T47D (cell line): ENCODE data around the gene TBCA.
"Not testable (repeated sequence)": the region's sequence is repeated elsewhere in the genome, so short reads cannot be mapped to it uniquely, and the experiment has no call there.

Experiments
- DNase-seq, 2 experiments: peaks; one replicate each; pipeline versions ENCODE4 v3.0.0 to v3.0.0-alpha.2; 2011 to 2012; ENCODE audit warnings: low read depth in 1 of 2, low spot score in 1 of 2
- JUND ChIP-seq: IDR thresholded peaks from 2 replicates; pipeline ENCODE4 v1.6.1; 2012; ENCODE audit warnings: low read depth
- in situ Hi-C: cut with HindIII; loops from 2 replicates; pipeline ENCODE4 v1.10.0; 2016; ENCODE audit warnings: low sequenced_read_pairs, low pct_unique_long_range_greater_than_20kb

The TBCA gene

DNA sequence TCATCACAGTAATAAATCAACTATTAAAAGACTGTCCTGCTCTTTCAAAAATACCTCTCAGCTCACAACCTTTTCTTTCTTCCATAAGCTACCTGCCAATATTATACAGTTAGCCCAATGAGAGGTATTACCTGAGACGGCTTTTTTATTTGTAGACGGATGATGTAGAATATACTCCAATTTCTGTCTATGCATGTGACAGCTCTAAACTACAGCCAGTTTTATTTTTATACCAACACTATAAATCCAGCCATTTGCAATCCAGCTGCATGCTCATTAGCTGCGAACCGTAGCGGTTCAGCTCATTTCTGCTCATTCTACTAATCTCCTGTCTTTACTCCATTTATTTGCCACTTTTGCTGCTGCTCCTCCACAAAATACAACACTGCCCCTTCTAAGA, 51.2 kb downstream of the TBCA start:
- DNase-seq: no peak
- no peak for TF ChIP-seq JUND
- in situ Hi-C loops: no loop called here

DNA sequence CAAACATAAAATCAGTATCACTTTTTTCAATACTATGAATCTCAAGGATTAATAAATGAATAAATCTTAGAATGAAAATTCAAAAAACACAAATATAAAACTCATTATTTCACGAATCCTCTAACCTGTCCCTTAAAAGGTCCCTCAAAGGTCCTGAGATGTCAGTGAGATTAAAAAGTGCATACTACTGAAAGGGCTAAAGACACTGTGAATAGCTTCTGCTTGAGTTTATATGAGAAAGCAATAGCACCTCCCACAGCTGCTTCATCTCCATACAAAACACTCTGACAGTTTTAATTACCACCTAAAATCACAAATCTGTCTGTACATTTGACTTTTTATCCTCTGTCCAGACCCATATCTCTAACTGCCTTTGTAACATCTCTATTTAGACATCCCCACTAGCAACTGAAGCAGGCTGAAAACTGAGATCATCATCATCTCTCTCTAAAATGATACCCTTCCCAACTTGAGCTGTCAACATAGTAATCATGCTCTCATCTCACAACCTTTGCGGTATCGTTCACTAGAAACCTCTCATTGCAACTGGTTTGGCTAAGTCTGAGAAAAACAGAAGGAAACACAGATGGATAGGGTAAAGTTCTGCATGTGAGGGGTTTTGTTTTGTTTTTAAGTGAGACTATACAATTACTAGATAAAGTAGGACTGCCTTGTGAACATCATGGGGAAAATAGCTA, 56.3 kb downstream of the TBCA start:
- in situ Hi-C loops: no loop called here
- DNase-seq: no peak
- no peak for TF ChIP-seq JUND

DNA sequence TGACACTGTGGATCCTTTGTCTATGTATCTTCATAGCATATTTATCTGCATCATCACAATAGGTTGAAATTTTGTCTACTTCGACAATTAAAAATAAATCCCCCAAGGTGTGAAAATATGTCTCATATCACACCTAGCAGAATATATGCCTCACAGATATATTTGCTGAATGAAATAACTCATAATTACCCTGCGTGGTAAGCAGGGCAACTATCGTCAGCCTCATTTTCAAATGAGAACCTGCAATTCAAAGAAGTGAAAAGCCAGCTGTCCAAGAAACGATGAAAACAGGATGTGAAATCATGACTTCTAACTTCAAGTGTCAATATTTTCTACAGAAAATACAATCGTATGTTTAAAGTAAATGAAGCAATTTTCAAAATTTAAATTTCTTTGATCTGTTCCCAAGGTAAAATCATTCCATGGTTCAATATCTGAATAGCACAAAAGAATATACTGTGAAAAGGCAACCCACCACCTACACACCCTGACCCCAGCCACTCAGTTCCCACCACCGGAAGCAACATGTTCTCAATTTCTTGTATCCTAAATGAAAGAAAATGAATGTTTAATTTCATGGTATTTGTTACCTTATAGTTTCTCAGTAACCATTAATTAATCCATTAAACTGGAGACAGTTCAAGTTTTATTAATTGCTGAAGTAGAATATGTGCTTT, 57.1 kb downstream of the TBCA start:
- DNase-seq: no peak
- no peak for TF ChIP-seq JUND
- in situ Hi-C loops: no loop called here

DNA sequence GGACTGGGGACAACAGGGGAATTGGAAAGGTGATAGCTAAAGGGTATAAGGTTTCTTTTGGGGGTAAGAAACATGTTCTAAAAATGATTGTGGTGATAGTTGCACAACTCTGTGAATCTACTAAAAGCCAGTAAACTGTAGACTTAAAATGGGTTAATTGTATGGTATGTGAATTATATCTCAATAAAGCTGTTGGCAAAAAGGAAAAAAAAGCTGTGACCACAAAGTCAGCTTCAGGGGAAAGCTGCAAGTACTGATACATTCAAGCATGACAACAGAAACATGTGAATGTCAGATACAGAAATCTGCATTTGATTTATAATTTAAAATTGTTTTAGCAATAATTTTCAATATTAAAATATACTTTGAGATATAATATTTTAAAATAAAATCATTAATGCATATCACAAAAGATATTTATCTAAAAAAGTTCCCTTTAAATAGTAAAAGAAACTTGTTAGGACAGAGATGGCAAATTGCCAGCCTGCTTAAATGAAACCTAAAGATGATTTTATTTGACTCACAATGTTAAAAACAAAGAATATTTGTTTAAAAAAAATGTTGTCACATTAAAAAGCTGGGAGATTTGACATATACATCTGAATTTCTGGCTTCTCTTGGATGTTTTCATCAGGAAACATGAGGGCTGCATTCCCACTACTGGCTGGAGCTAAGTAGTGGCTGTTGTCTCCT, 66.0 kb downstream of the TBCA start:
- TF ChIP-seq JUND: no peak
- in situ Hi-C loops: no loop called here
- DNase-seq: no peak

DNA sequence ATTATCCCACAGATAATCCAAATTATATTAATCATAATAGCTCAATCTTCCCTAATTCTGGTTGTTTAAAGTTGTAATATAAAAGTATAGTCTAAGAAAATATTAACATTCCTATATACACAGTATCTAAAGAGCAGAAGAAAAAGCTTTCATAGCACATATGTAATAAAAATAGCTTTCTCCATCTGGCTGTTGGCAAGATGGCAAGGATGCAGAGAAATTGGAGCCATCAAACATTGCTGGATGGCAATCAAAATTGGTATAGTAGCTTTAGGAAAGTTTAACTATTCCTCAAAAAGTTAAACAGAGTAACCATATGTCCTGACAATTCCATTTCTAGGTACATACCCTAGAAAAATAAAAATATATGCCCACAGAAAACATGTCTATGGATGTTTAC, 66.8 kb downstream of the TBCA start:
- DNase-seq: no peak
- in situ Hi-C loops: no loop called here
- TF ChIP-seq JUND: no peak

DNA sequence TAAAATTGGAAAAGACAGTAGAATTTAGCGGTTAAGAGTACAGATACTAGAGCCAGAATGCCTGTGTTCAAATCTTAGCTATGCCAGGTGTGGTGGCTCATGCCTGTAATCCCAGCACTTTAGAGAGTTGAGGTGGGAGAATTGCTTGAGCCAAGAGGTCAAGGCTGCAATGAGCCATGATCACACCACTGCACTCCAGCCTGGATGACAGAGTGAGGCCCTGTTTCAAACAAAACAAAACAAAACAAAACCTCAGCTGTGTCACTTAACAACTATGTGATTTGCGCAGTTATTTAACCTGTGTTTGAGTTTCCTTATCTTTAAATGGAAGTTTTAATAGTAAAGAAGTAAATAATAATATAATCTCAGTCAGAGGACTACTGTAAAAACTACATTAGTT, 68.3 kb downstream of the TBCA start:
- TF ChIP-seq JUND: no peak
- DNase-seq: no peak
- in situ Hi-C loops: no loop called here

DNA sequence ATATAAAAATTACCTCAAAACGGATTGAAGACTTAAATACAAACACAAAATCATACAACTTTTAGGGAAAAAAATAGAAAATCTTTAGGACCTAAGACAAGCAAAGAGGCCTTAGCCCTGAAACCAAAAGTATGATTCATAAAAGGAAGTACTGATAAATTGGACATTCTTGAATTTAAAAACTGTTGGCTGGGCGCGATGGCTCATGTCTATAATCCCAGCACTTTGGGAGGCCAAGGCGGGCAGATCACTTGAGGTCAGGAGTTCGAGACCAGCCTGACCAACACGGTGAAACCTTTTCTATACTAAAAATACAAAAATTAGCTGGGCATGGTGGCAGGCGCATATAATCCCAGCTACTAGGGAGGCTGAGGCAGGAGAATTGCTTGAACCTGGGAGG, 76.6 kb downstream of the TBCA start:
- in situ Hi-C loops, DNase-seq: not testable (repeated sequence)

DNA sequence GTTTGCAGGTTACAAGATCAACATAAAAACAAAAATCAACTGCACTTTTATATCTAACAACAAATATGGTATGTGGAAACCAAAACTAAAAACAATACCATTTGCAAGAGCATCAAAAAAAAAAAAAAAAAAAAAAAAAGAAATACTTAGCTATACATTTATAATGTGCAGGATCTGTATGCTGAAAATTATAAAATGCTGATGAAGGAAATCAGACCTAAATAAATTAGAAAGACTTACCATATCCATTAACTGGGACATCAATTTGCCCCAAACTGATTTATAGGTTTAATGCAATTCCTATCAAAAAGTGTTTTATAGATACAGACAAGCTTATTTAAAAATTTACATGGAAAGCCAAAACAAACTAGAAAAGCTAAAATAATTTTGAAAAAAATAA, 77.2 kb downstream of the TBCA start:
- DNase-seq: no peak
- no peak for TF ChIP-seq JUND
- in situ Hi-C loops: no loop called here

DNA sequence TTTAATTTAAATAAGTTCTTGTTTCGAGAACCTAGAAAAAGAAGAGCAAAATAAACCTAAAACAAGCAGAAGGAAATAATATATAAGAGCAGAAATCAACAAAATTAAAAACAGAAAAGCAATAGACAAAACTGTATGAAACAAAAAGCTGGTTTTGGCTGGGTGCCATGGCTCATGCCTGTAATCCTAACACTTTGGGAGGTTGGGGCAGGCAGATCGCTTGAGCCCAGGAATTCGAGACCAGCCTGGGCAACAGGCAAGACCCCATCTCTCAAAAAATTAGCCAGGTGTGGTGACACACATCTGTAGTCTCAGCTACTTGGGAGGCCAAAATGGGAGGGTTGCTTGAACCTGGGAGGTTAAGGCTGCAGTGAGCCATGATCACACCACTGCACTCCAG, 78.4 kb downstream of the TBCA start:
- TF ChIP-seq JUND: no peak
- in situ Hi-C loops: no loop called here
- DNase-seq: no peak

DNA sequence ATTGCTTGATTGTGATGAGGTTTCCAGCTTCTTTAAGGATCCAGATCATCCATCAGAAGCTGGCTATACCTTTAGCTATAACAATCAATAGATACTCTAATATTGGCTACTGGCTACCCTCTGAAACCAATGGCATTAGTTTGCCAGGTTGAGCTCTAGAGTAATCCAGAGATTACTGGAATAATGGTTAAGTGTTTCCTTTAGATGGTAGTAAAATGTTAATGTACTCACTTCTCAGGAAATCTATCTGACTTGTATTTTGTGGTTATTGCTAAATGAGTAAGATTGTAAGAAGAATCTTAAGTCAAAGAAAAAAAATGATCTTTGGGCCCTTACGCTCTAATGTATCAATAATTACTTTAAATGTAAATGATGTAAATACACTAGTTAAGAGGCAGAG, 80.0 kb downstream of the TBCA start:
- TF ChIP-seq JUND: no peak
- in situ Hi-C loops: no loop called here
- no peak for DNase-seq

DNA sequence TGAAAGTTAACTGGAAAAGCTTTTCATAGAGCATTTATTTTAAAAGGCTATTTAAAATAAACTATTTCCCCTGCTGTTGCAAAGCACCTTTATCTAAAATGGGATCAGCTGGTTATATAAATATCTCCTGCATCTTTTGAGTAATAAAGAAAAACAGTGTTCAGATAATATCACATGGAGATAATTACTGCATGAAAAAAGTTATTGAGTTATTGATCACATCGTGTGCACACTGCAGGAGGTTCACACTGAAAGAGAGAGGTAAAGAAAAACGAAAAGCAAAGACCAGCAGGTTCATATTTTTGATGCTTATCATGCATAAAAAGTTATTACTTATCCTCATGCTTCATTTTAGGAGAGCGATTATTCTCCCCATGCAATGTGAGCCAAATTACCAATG, 82.2 kb downstream of the TBCA start:
- no peak for TF ChIP-seq JUND
- no peak for DNase-seq
- in situ Hi-C loops: no loop called here

DNA sequence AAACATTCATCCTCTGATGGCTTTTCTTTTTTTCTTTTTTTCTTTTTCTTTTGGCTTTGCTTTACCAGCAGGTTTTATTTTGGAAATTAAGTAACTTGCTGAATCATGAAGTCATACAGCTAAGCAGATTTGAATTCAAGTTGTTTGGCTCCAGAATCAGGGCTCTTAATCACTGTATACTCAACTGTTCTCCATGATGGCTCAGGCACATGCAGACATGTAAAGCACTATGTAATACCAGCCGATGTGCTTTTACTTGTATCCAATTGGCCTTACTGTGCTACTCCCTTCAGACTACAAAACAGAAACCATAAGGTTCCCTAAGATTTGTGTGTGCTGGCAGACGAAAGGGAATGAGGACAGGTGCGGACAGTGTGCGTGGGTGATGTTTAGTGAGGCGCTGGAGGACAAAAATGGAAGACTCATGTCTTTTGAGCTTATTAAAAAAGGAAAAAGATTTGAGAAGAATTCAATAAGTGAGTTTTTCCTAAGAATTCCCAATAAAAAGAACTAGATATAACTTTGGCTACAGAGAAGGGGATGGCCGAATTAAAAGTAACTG, 92.9 kb downstream of the TBCA start:
- in situ Hi-C loops: no loop called here
- DNase-seq: no peak
- no peak for TF ChIP-seq JUND

DNA sequence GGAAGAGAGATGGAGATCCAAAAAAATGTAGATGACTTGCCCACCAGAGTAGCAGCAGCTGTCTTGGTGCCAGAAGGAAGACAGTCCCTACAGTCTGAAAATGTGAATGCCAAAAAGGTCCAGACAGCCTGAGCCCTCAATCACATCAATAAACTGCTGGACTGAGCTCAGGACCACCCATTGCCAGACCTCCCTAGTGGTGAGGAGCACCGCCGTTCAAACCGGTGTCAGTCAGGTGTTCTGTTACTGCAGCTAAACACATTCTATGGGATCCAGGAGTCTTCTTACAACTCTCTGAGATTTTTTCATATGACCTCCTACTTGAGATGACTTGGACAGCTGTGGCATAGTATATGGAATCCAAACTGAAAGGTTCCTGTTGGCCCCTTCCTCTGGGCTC, 105.6 kb downstream of the TBCA start:
- no peak for TF ChIP-seq JUND
- in situ Hi-C loops: no loop called here
- DNase-seq: no peak
